ENCODE data around the gene CMIP.
"Not testable (repeated sequence)": the region's sequence is repeated elsewhere in the genome, so short reads cannot be mapped to it uniquely, and the experiment has no call there.

Gene CMIP

GRCh38 chr16:81416749-81417148 lies 27.9 kb upstream of the CMIP start:
- Histone ChIP-seq H3K9ac (no peak overlapping the region), H3K36me3 (no peaks in the 10 kb centered on the region), H3K27me3 (no peaks in the 10 kb centered on the region), H4K20me1 (no peaks in the 10 kb centered on the region), H3K4me3 (no peak overlapping the region), H3K4me1 (0 out of 20 replicates have a peak, but pooled peaks cover 0 to 4% (median 0%) of the 10 kb centered on the region in 10 experiments), H3K27ac (no peak overlapping the region), H3K9me3 (replicated peaks in 1 of 11) (peaks cover 4 to 6% (median 4%) of the 10 kb centered on the region in 11 experiments; a peak in 20 of 22 replicates), H3K4me2 (no peak overlapping the region)
- TF ChIP-seq Cebpa-rat (IDR thresholded peaks at IDR 0.05), result no peak

GRCh38 chr16:81417210-81417609 lies 27.4 kb upstream of the CMIP start:
- no peak for TF ChIP-seq Cebpa-rat (IDR thresholded peaks at IDR 0.05)
- Histone ChIP-seq H3K27ac (no peak overlapping the region), H3K4me2 (no peak overlapping the region), H3K9me3 (replicated peaks in 1 of 11) (peaks cover 8 to 10% (median 9%) of the 10 kb centered on the region in 11 experiments), H3K36me3 (no peaks in the 10 kb centered on the region), H4K20me1 (no peaks in the 10 kb centered on the region), H3K27me3 (no peaks in the 10 kb centered on the region), H3K4me3 (no peak overlapping the region), H3K4me1 (no peaks in the 10 kb centered on the region), H3K9ac (no peak overlapping the region)

- peaks cover 4 to 11% (median 9%) of the 10 kb centered on the region in 10 experiments; a peak in 19 of 20 replicates for H3K4me1 ChIP-seq
- H3K27me3 ChIP-seq, result no peaks in the 10 kb centered on the region
- TF ChIP-seq Cebpa-rat (IDR thresholded peaks at IDR 0.05), result no peak
- peaks cover 11 to 16% (median 12%) of the 10 kb centered on the region in 11 experiments for H3K9me3 ChIP-seq (replicated peaks in 1 of 11)
- H3K27ac ChIP-seq, result no peak overlapping the region
- H3K9ac ChIP-seq, result no peak overlapping the region
- no peaks in the 10 kb centered on the region for H4K20me1 ChIP-seq
- H3K4me2 ChIP-seq, result no peak overlapping the region
- no peak overlapping the region for H3K4me3 ChIP-seq
- no peaks in the 10 kb centered on the region for H3K36me3 ChIP-seq
These were observed 24.8 kb upstream of the CMIP start for GRCh38 chr16:81419806-81420205.

- no peaks in the 10 kb centered on the region for H3K36me3 ChIP-seq
- no peak overlapping the region for H3K4me3 ChIP-seq
- peaks cover 11 to 20% (median 12%) of the 10 kb centered on the region in 11 experiments for H3K9me3 ChIP-seq (replicated peaks in 1 of 11)
- H4K20me1 ChIP-seq, result no peaks in the 10 kb centered on the region
- no peak overlapping the region for H3K4me2 ChIP-seq
- no peaks in the 10 kb centered on the region for H3K27me3 ChIP-seq
- H3K4me1 ChIP-seq, result peaks cover 7 to 20% (median 14%) of the 10 kb centered on the region in 10 experiments; a peak in 19 of 20 replicates
- no peak for TF ChIP-seq Cebpa-rat (IDR thresholded peaks at IDR 0.05)
- no peak overlapping the region for H3K27ac ChIP-seq
- H3K9ac ChIP-seq, result no peak overlapping the region
These were observed 23.5 kb upstream of the CMIP start for GRCh38 chr16:81421126-81421525.

GRCh38 chr16:81421536-81421935 lies 23.1 kb upstream of the CMIP start:
- TF ChIP-seq Cebpa-rat (IDR thresholded peaks at IDR 0.05), result no peak
- Histone ChIP-seq H3K4me1 (peaks cover 7 to 20% (median 14%) of the 10 kb centered on the region in 10 experiments; a peak in 19 of 20 replicates), H3K36me3 (no peaks in the 10 kb centered on the region), H3K27ac (no peak overlapping the region), H3K9me3 (replicated peaks in 1 of 11) (peaks cover 11 to 20% (median 12%) of the 10 kb centered on the region in 11 experiments), H3K4me3 (no peak overlapping the region), H3K9ac (no peak overlapping the region), H4K20me1 (no peaks in the 10 kb centered on the region), H3K4me2 (no peak overlapping the region), H3K27me3 (no peaks in the 10 kb centered on the region)

- H3K4me2 ChIP-seq, H3K9ac ChIP-seq, H3K27me3 ChIP-seq, H3K4me3 ChIP-seq, H3K27ac ChIP-seq, H3K36me3 ChIP-seq, H4K20me1 ChIP-seq: not testable (repeated sequence)
- Histone ChIP-seq H3K9me3 (replicated peaks in 1 of 11) (peaks cover 11 to 25% (median 13%) of the 10 kb centered on the region in 11 experiments), H3K4me1 (peaks cover 7 to 20% (median 14%) of the 10 kb centered on the region in 10 experiments; a peak in 19 of 20 replicates)
These were observed 22.5 kb upstream of the CMIP start for GRCh38 chr16:81422153-81422552.

GRCh38 chr16:81424771-81425170 lies 19.8 kb upstream of the CMIP start:
- Histone ChIP-seq H3K27me3 (no peaks in the 10 kb centered on the region), H3K9me3 (replicated peaks in 1 of 11) (peaks cover 11 to 26% (median 13%) of the 10 kb centered on the region in 11 experiments), H3K9ac (no peak overlapping the region), H3K4me2 (peak overlapping the region; percentile 9 to 84 (median 60); a peak in 20 of 22 replicates), H3K36me3 (no peaks in the 10 kb centered on the region), H3K27ac (peak overlapping the region in 3 of 11 experiments; percentile 2 to 12 (median 9); a peak in 3 of 22 replicates), H3K4me1 (peaks cover 14 to 29% (median 19%) of the 10 kb centered on the region in 10 experiments), H3K4me3 (no peak overlapping the region), H4K20me1 (no peaks in the 10 kb centered on the region)
- TF ChIP-seq Cebpa-rat (IDR thresholded peaks at IDR 0.05), result no peak

- Histone ChIP-seq H3K9me3 (replicated peaks in 1 of 11) (peaks cover 3 to 16% (median 3%) of the 10 kb centered on the region in 11 experiments), H3K9ac (no peak overlapping the region), H3K4me1 (peaks cover 27 to 44% (median 33%) of the 10 kb centered on the region in 10 experiments), H3K27me3 (no peaks in the 10 kb centered on the region), H3K27ac (no peak overlapping the region), H3K36me3 (no peaks in the 10 kb centered on the region), H3K4me3 (no peak overlapping the region), H4K20me1 (no peaks in the 10 kb centered on the region), H3K4me2 (no peak overlapping the region)
- no peak for TF ChIP-seq Cebpa-rat (IDR thresholded peaks at IDR 0.05)
These were observed 17.4 kb upstream of the CMIP start for GRCh38 chr16:81427219-81427618.

GRCh38 chr16:81429045-81429521 lies 15.5 kb upstream of the CMIP start:
- H3K4me1 ChIP-seq, result peaks cover 46 to 59% (median 50%) of the 10 kb centered on the region in 10 experiments

More at GRCh38 chr16:81429045-81429521, 15.5 kb upstream of the CMIP start:
- no peak for TF ChIP-seq Cebpa-rat (IDR thresholded peaks at IDR 0.05)
- Histone ChIP-seq H3K9ac (no peak overlapping the region), H4K20me1 (no peaks in the 10 kb centered on the region), H3K27ac (no peak overlapping the region), H3K9me3 (replicated peaks in 1 of 11) (peaks cover 0 to 10% (median 0%) of the 10 kb centered on the region in 11 experiments; a peak in 3 of 22 replicates), H3K36me3 (no peaks in the 10 kb centered on the region), H3K27me3 (no peaks in the 10 kb centered on the region), H3K4me2 (peak overlapping the region; percentile 1 to 50 (median 25); a peak in 9 of 22 replicates), H3K4me3 (no peak overlapping the region)
